ENCODE data around the gene PTGES2.

Gene PTGES2

GRCh38 chr9:128123451-128124080 is 4.0 kb downstream of the PTGES2 start:
- no peak for TF ChIP-seq CTCF (IDR thresholded peaks at IDR 0.05; ENCODE audit: control extremely low read depth, extremely low read depth, low read depth, missing control alignments)
- no peak for DNase-seq (ENCODE audit: extremely low spot score)
- ChIA-PET CTCF (interaction anchor here (1.3 to 7.4 kb wide), 5 partner anchors 8 to 153 kb away, joined by 4 to 110 read pairs (median 12); no protein-coding TSS in a partner anchor), POLR2A (interaction anchor here (0.7 to 0.9 kb wide), 2 partner anchors 10 to 1019 kb away, joined by 4 to 6 read pairs; no protein-coding TSS in a partner anchor)

GRCh38 chr9:128122809-128123175 is 4.7 kb downstream of the PTGES2 start:
- TF ChIP-seq CTCF (IDR thresholded peaks at IDR 0.05; ENCODE audit: control extremely low read depth, extremely low read depth, low read depth, missing control alignments) = no peak
- POLR2A ChIA-PET = interaction anchor here (0.7 kb wide), 1 partner anchor 1019 kb away, joined by 6 read pairs; no protein-coding TSS in a partner anchor
- CTCF ChIA-PET = no interaction called here
- DNase-seq (ENCODE audit: extremely low spot score) = no peak

GRCh38 chr9:128121924-128122808 is 5.4 kb downstream of the PTGES2 start:
- ChIA-PET CTCF (interaction anchor here (2.1 kb wide), 1 partner anchor 178 kb away, joined by 6 read pairs; no protein-coding TSS in a partner anchor), POLR2A (no interaction called here)
- TF ChIP-seq CTCF (IDR thresholded peaks at IDR 0.05; ENCODE audit: control extremely low read depth, extremely low read depth, low read depth, missing control alignments) = no peak
- no peak for DNase-seq (ENCODE audit: extremely low spot score)

- no peak for TF ChIP-seq CTCF (IDR thresholded peaks at IDR 0.05; ENCODE audit: control extremely low read depth, extremely low read depth, low read depth, missing control alignments)
- CTCF ChIA-PET = interaction anchor here (2.1 kb wide), 1 partner anchor 178 kb away, joined by 6 read pairs; no protein-coding TSS in a partner anchor
- no peak for DNase-seq (ENCODE audit: extremely low spot score)
- POLR2A ChIA-PET = interaction anchor here (0.5 kb wide), 1 partner anchor 9 kb away, joined by 3 read pairs; no protein-coding TSS in a partner anchor
Observed at GRCh38 chr9:128121466-128121810, 6.1 kb downstream of the PTGES2 start.

- POLR2A ChIA-PET = interaction anchor here (0.5 kb wide), 1 partner anchor 9 kb away, joined by 3 read pairs; no protein-coding TSS in a partner anchor
- DNase-seq (ENCODE audit: extremely low spot score) = no peak
- CTCF ChIA-PET = interaction anchor here (2.1 kb wide), 1 partner anchor 177 kb away, joined by 6 read pairs; no protein-coding TSS in a partner anchor
- TF ChIP-seq CTCF (IDR thresholded peaks at IDR 0.05; ENCODE audit: control extremely low read depth, extremely low read depth, low read depth, missing control alignments) = no peak
Observed at GRCh38 chr9:128120741-128121465, 6.6 kb downstream of the PTGES2 start.
